GM21825 (cell line): ENCODE data around the gene SCN3A.

ENCODE experiments used
- ATAC-seq: cut with Tn5 transposase; IDR thresholded peaks from one replicate; pipeline ENCODE4 v1.9.1; 2021; ENCODE audit warnings: mild to moderate bottlenecking, moderate library complexity; ENCODE audit not compliant: unreplicated experiment

SCN3A gene

DNA sequence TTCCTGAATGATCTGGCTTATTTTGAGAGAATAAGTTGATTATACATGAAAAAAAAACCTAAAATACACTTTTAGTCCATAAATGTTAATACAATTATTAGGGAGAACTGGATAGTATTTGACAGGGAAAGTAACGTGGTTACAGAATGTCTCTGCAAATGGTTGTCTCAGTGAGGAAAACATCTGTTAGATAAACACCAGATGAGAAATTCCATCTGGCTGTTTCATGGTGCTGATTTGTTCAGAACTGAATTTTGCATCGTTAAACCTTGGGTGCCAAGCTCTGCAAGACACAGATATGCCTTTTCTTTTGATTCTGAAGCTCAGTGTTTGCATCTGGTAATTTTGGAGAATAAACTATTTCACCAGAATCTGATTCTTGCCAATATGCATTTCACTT lies 90.4 kb downstream of the SCN3A start:
- no peak for ATAC-seq

GRCh38 chr2:165112789-165113188 lies 91.1 kb downstream of the SCN3A start:
- no peak for ATAC-seq

- ATAC-seq: no peak
Observed at GRCh38 chr2:165112133-165112573, 91.7 kb downstream of the SCN3A start.

DNA sequence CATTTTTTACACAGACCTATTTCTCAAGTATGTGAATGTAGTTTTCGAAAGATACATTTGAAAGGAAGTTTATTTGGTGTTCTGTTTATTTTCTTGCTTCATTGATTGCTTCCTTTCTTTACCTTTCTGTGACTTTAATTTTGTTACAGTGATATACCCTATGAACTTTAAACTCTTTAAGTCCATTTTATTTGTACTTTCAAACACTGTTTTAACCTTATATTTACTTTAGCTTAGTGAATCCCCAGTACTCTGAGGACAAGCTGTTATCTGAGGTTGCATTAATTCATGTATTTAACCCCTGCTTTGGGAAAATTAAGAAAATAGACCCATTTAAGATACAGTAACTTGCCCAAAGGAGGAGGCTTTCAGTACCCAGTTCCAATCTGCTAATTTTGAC lies 93.5 kb downstream of the SCN3A start:
- ATAC-seq: no peak

DNA sequence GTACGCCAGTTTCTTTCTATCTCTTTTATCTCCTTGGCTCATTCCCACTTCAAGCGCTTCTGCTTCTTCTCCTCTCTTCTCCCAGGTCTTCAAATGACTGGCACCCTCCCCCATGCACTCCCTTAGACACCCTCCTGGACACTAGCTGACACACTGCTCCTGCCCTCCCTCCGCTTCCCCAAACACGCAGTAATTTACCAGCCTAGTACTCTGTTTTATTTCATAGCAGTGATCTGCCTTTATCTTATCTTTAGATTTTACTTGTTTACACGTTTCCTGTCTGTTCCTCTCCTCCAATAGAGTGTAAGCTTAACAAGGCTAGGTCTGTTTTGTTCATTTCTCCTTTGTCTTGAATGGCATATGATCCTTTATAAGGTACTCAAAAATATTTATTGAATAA lies 93.9 kb downstream of the SCN3A start:
- no peak for ATAC-seq

DNA sequence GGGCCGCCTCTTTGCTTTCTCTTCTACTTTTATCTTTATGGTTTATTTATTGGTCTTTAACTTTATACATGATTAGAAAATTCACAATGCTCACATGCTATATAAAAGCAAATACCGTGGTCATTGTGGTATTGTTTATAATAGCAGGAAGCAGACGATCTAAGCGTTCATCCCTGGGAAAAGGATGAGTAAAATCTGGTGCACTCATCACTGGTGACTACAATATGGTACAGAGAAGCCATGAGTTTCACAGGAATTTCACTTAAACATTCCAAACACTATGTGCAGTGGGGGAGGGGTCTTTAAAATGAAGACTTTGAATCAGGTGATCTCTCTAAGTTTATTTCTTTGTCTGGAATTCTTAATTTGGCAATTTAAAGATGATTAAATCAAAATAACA lies 97.9 kb downstream of the SCN3A start:
- no peak for ATAC-seq

DNA sequence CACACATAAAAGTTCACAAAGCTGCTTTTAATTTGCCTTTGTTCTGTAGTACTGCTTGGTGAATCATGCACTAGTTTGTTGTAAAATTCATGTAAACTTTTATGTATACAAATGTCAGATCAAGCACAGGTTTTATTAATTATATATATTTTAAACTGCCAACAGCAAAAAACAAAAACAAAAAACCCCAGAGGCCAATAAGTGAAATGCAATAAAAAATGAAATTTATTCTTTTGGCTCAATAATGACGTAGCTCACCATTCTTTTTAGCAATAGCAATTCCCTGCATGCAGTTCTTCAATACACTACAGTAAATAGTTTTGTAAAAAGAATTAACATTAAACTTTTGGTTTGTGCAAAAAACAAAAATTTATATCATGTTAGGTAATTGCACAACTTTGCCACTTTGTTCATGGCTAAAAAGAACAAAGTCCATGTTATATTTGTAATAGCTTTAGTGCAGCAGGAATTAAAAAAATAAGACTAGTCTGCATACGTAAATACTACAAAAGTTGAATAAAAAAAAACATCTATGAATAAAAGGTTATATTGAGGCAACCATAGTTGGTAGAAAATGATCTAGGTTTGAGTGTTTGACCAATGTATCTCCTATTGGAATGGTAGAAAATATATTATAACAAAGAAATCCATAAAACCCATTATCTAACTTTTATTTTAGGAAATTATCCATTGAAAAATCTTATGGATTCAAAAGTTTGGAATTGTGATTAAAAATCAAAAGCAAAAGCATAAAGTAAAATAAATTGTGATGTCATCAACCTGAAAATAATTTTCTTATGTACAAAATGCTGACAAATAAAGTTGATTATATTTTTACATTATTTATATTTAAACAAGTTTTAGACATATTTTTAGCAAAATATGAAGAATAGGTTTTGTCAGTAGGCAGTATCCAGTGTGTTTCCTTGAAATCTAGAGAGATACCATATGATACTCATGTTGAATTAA lies 115.6 kb downstream of the SCN3A start:
- no peak for ATAC-seq

DNA sequence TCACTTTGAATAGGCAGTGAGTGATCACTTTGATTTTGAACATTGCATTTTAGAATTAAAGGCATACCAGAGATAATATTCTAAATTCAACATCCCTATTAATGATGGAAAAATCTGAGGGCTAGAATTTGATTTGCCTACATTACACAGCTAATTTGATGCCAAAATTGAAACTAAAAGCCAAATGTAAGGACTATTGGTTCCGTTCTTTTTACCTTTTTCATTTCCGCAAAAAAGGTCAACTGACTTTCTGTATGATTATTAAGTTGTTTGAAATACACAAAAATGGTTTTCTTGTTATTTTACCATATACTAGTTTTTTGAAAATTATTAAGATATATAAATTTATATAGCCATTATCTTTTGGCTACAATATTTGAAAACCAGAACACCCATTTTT lies 117.5 kb downstream of the SCN3A start:
- no peak for ATAC-seq

DNA sequence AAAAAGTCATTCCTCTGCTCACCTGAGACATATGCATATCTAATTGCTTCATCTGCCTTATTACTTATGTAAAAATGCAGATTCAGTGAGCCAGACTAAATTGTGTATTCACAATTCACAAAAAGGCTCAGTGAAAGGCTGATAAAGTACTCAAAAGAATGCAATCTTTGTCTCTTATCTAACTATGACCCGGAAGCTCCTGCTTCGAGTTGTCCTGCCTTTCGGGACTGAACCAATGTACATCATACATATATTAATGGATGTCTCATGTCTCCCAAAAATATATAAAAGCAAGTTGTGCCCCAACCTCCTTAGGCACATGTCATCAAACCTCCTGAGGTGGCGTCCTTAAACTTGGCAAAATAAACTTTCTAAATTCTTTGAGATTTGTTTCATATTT lies 120.5 kb downstream of the SCN3A start:
- no peak for ATAC-seq

GRCh38 chr2:165082479-165082878 lies 121.4 kb downstream of the SCN3A start:
- no peak for ATAC-seq

DNA sequence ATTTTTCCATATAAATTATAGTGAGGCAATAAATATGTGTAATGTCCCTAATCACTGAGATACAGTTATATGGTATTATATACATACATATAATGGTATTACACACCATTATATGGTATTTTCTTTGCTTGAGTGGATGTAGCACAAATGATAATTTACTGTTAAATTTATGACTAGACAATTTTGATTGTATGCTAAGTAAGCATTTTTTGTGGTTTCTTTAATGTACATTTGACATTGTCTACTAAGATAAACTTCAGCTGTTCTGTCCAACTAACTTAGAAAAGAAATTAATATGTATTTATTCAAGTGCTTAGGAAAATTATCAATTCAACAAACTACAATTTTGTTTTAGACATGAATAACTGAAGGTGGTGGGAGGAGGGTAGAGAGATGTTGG lies 122.6 kb downstream of the SCN3A start:
- no peak for ATAC-seq

GRCh38 chr2:165079432-165079831 lies 124.4 kb downstream of the SCN3A start:
- no peak for ATAC-seq

DNA sequence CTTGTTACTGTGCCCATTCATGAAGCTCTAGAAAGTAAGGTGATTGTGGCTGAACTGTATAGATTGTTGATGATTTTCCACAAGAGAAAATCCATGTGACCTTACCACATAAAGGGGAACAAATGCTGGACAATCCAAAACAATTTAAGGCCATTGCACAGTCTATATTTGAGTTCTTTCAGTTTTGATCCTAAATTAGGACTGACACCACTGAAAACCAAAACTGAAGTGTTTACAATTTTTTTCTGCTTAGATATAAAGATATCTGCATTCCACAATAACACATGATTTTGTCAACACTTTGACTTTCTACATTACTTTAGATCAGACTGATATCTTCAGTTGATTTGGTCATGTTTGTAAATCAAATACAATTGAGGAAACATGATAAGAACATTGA lies 124.9 kb downstream of the SCN3A start:
- no peak for ATAC-seq

GRCh38 chr2:165074884-165075283 lies 129.0 kb downstream of the SCN3A start:
- ATAC-seq: no peak

- no peak for ATAC-seq
Observed at GRCh38 chr2:165074323-165074722, 129.5 kb downstream of the SCN3A start.

DNA sequence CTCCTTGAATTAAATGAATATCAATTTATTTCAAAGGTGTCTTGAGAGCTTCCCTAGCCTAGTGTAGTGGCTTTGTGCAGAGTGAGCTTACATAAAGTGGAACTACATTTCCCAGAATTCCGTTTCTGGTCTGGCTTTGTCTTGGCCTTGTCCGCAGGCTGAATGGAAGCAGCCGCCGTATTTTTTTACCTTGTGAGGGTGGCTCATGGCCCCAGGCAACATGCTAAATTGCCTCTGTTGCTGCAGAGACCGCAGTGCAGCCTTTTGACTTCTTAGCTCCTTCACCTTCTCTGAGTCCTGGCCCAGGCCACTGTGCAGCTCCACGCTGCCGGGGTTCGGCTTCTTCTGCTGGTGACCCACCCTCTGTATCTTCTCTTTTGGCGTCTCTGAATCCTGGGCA lies 133.8 kb downstream of the SCN3A start:
- no peak for ATAC-seq

DNA sequence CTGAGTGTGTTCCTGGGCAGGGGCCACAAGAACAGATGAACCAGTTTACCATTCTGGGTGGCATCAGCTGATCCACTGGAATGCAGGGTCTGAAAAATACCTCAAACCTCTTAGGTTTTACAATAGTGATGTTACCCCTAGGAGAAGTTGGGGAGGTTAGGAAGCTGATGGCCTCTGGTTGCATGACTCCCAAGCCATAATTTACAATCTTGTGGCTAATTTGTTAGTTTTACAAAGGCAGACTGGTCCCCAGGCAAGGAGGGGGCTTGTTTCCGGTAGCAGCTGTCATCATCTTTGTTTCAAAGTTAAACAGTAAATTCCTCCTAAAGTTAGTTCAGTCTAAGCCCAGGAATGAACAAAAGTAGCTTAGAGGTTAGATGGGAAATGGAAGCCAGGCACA lies 134.7 kb downstream of the SCN3A start:
- no peak for ATAC-seq

GRCh38 chr2:165068487-165068757 lies 135.4 kb downstream of the SCN3A start:
- ATAC-seq: no peak

DNA sequence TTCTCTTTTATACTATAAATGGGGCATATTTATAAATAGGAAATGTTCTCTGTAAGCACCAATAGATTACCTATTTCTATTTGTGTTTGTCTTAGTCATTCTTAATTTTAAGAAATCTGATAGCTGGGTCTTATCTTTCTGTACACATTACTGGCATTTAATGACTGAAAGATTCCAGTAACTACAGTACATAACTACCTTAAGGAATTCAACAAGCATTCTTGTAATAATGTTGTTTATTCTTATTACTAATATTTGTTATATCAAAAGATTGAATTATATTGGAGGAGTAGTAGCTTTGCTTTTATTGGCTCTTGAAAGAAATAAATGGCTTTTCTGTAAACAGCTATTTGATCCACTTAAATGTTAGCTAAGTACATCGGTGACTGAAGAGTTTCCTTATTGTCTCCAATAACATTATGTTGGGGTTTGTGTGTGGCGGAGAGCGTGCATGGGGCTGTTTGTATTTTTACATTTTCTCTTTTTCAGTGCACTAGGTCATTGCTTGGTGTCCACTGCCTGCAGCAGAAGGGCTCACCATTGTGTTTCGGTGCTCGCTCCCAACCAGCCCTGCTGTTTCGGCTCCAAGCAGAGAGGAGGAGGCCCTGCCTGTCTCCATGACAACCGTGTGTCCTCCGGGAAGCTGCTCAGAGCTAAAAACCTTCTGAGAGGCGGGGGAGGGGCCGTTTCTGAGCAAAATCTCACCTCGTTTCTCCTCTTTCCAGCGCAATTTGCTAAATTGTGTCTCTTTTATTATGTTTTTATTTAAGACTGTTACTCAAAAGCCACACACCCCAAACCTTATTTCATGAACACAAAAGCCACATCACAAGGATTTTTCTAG lies 136.0 kb downstream of the SCN3A start:
- ATAC-seq: no peak

GRCh38 chr2:165064743-165065142 lies 139.1 kb downstream of the SCN3A start:
- no peak for ATAC-seq

- no peak for ATAC-seq
Observed at GRCh38 chr2:165060411-165060810, 143.4 kb downstream of the SCN3A start.
